GM10266 (cell line): ENCODE data around the gene LRRC25.
"Not testable (repeated sequence)": the region's sequence is repeated elsewhere in the genome, so short reads cannot be mapped to it uniquely, and the experiment has no call there.

ENCODE experiments used
- DNase-seq: peaks from one replicate; pipeline ENCODE4 v3.0.0; 2012; ENCODE audit errors: extremely low spot score
- CTCF ChIP-seq: IDR thresholded peaks from 2 replicates; pipeline ENCODE4 v1.5.1; 2012; ENCODE audit warnings: mild to moderate bottlenecking, low read depth; ENCODE audit not compliant: control insufficient read depth, insufficient read depth; ENCODE audit errors: missing control alignments

The LRRC25 gene

GRCh38 chr19:18373407-18373891, 24.0 kb downstream of the LRRC25 start:
- TF ChIP-seq CTCF: no peak
- DNase-seq: no peak

GRCh38 chr19:18368504-18369222, 28.8 kb downstream of the LRRC25 start:
- TF ChIP-seq CTCF: no peak
- no peak for DNase-seq

DNA sequence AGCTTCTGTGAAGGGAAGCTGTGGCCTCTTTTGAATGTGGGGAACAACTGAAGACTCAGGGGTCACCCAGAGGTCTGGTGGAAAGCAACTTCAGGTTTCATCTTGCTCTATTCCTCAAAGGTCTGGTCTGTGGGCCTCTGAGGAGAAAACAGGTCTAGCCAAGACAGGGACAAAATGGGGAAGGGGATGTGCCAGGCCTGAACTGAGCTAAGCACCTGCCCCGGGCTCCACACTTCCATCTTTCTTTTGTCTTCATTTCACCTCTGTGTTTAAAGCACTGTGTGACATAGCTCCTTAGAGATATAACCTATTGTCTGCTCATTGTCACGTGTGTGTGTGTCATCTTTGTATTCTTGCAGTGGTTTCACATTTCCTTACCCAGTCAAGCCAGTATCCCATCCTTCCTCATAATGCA, 31.4 kb downstream of the LRRC25 start:
- no peak for TF ChIP-seq CTCF
- DNase-seq: no peak

DNA sequence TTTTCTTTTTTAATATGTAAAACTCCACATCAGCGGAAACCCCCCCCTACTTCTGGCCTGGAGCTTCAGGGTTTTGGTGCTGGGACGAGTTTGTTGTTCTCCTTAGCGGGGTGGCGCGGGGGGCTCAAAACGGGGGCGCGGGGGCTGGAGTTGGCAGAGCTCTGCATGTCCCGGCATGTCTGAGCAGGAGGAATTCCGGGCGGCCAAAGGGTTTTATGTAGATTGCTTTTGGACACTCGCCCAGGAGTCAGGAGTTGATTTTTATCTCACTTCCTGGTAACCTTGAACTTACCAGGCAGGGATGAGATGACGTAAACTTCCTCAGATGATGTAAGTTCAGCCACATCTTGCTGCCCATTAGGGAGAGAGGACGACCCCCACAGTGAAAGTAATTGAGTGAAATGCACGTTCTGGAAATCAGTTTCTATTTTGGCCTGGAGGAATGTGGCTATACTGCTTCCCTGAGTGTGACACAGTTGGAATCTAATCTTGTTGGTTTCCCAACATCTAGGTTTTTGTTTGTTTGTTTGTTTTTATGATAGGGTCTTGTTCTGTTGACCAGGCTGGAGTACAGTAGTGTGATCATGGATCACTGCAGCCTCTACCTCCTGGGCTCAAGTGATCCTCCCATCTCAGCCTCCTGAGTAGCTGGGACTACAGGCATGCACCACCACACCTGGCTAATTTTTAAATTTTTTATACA, 32.4 kb downstream of the LRRC25 start:
- no peak for TF ChIP-seq CTCF

DNA sequence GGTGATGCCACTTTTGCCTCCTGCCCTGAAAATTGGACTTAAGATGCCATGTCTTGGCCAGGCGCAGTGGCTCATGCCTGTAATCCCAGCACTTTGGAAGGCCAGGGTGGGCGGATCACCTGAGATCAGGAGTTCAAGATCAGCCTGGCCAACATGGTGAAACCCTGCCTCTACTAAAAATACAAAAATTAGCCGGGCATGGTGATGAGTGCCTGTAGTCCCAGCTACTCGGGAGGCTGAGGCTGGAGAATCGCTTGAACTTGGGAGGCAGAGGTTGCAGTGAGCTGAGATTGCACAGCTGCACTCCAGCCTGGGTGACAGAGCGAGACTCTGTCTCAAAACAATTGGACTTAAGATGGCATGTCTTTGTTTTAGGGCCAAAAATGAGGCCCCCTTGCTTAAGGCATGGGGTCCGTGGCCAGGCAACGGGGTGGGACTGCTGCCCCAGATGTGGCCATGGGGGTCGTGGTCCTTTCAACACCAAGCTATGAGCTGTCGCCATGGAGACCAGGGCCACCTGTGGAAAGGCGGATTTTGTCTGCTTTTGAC, 33.1 kb downstream of the LRRC25 start:
- not testable (repeated sequence) for DNase-seq

More for the DNA sequence above, 32.4 kb downstream of the LRRC25 start:
- no peak for DNase-seq

DNA sequence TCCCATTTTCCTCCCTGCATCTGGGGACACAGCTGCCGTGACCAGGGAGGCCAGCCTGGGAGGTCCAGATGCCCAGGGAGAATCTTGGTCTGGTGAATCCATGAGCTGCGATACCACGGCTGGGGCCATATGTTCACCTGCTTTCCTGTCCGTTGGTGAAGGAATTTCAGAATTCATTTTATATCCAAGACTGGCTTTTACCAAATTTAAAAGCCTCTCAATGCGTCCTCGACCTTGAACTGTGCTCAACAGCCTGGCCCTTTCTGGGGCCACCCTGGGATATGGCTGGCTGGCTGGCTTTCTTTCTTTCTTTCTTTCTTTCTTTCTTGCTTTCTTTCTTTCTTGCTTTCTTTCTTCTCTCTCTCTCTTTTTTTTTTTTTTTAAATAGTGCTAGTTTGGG, 33.6 kb downstream of the LRRC25 start:
- no peak for DNase-seq
- TF ChIP-seq CTCF: no peak

GRCh38 chr19:18362934-18363542, 34.4 kb downstream of the LRRC25 start:
- DNase-seq: no peak
- no peak for TF ChIP-seq CTCF
